ENCODE results near the gene CKAP5.

CKAP5 gene

GRCh38 chr11:46698597-46698996 is 147.5 kb downstream of the CKAP5 start:
- H3K27ac Mint-ChIP-seq = peak overlapping the region; percentile 76

GRCh38 chr11:46697723-46698122 is 148.4 kb downstream of the CKAP5 start:
- DNase-seq = no peak
- H3K27ac Mint-ChIP-seq = no peak overlapping the region
- H3K27me3 Mint-ChIP-seq = no peaks in the 10 kb centered on the region
- H3K4me1 Mint-ChIP-seq = peaks cover 53% of the 10 kb centered on the region
- peaks cover 48% of the 10 kb centered on the region for H3K36me3 Mint-ChIP-seq
- no peaks in the 10 kb centered on the region for H3K9me3 Mint-ChIP-seq
- CTCF ChIA-PET = interaction anchor here (0.5 to 1.1 kb wide), 2 partner anchors 29 to 100 kb away, joined by 3 read pairs; no protein-coding TSS in a partner anchor
- peak overlapping the region; percentile 19 for H3K4me3 Mint-ChIP-seq

More at GRCh38 chr11:46698597-46698996, 147.5 kb downstream of the CKAP5 start:
- Mint-ChIP-seq H3K4me1 (peaks cover 62% of the 10 kb centered on the region), H3K36me3 (peaks cover 53% of the 10 kb centered on the region), H3K9me3 (no peaks in the 10 kb centered on the region), H3K4me3 (peak overlapping the region; percentile 99), H3K27me3 (no peaks in the 10 kb centered on the region)
- no peak for DNase-seq
- CTCF ChIA-PET = interaction anchor here (1.0 to 1.1 kb wide), 2 partner anchors 29 to 80 kb away, joined by 3 to 5 read pairs; no protein-coding TSS in a partner anchor

GRCh38 chr11:46697303-46697702 is 148.8 kb downstream of the CKAP5 start:
- Mint-ChIP-seq H3K27ac (no peak overlapping the region), H3K9me3 (no peaks in the 10 kb centered on the region), H3K27me3 (no peaks in the 10 kb centered on the region), H3K4me1 (peaks cover 49% of the 10 kb centered on the region), H3K4me3 (no peak overlapping the region), H3K36me3 (peaks cover 46% of the 10 kb centered on the region)
- no peak for DNase-seq
- CTCF ChIA-PET = no interaction called here

GRCh38 chr11:46696212-46696558 is 149.9 kb downstream of the CKAP5 start:
- peaks cover 39% of the 10 kb centered on the region for H3K4me1 Mint-ChIP-seq
- CTCF ChIA-PET = interaction anchor here (1.2 kb wide), 1 partner anchor 25 kb away, joined by 5 read pairs; no protein-coding TSS in a partner anchor
- H3K27ac Mint-ChIP-seq = no peak overlapping the region

GRCh38 chr11:46695345-46696211 is 150.5 kb downstream of the CKAP5 start:
- no peak overlapping the region for H3K4me3 Mint-ChIP-seq
- H3K4me1 Mint-ChIP-seq = peaks cover 36% of the 10 kb centered on the region
- CTCF ChIA-PET = interaction anchor here (1.2 kb wide), 1 partner anchor 25 kb away, joined by 5 read pairs; no protein-coding TSS in a partner anchor
- DNase-seq = no peak
- H3K27me3 Mint-ChIP-seq = no peaks in the 10 kb centered on the region
- H3K9me3 Mint-ChIP-seq = no peaks in the 10 kb centered on the region
- H3K27ac Mint-ChIP-seq = no peak overlapping the region
- peaks cover 38% of the 10 kb centered on the region for H3K36me3 Mint-ChIP-seq

More at GRCh38 chr11:46696212-46696558, 149.9 kb downstream of the CKAP5 start:
- Mint-ChIP-seq H3K9me3 (no peaks in the 10 kb centered on the region), H3K27me3 (no peaks in the 10 kb centered on the region), H3K4me3 (no peak overlapping the region), H3K36me3 (peaks cover 40% of the 10 kb centered on the region)
- no peak for DNase-seq

GRCh38 chr11:46694607-46695006 is 151.5 kb downstream of the CKAP5 start:
- peaks cover 28% of the 10 kb centered on the region for H3K4me1 Mint-ChIP-seq
- no peaks in the 10 kb centered on the region for H3K27me3 Mint-ChIP-seq
- H3K27ac Mint-ChIP-seq = no peak overlapping the region
- H3K36me3 Mint-ChIP-seq = peaks cover 39% of the 10 kb centered on the region
- no peak overlapping the region for H3K4me3 Mint-ChIP-seq
- DNase-seq = no peak
- no peaks in the 10 kb centered on the region for H3K9me3 Mint-ChIP-seq
- CTCF ChIA-PET = no interaction called here

- Mint-ChIP-seq H3K9me3 (no peaks in the 10 kb centered on the region), H3K4me3 (no peak overlapping the region), H3K27me3 (no peaks in the 10 kb centered on the region), H3K27ac (no peak overlapping the region), H3K36me3 (peaks cover 39% of the 10 kb centered on the region), H3K4me1 (peaks cover 24% of the 10 kb centered on the region)
- CTCF ChIA-PET = no interaction called here
- DNase-seq = no peak
Measured at GRCh38 chr11:46694072-46694471, 152.0 kb downstream of the CKAP5 start.

GRCh38 chr11:46693597-46694012 is 152.5 kb downstream of the CKAP5 start:
- Mint-ChIP-seq H3K4me3 (no peak overlapping the region), H3K27me3 (no peaks in the 10 kb centered on the region), H3K27ac (no peak overlapping the region), H3K4me1 (peaks cover 20% of the 10 kb centered on the region), H3K9me3 (no peaks in the 10 kb centered on the region), H3K36me3 (peaks cover 36% of the 10 kb centered on the region)
- no peak for DNase-seq
- CTCF ChIA-PET = no interaction called here
